Fibroblast of lung (primary cell): ENCODE results near the gene CALCB. TPM values are rescaled to one million over a fixed set of nuclear protein-coding genes. Genes with fewer than 3 reads are reported as not detected.

Source experiments
- DNase-seq, 2 donors: peaks; one replicate each; pipeline versions ENCODE4 v3.0.0 to v3.0.0-alpha.2; 2010; ENCODE audit warnings: low read depth in 2 of 2
- H2AFZ ChIP-seq: 2 replicates; pipeline ENCODE4 v1.5.1; 2012; ENCODE audit warnings: low read length, control low read depth, inconsistent platforms
- H3K27ac ChIP-seq: 2 replicates; pipeline ENCODE4 v1.5.1; 2011; ENCODE audit warnings: low read length, control low read depth; ENCODE audit not compliant: insufficient read depth
- H3K27me3 ChIP-seq: 2 replicates; pipeline ENCODE4 v1.5.1; 2011; ENCODE audit warnings: mild to moderate bottlenecking, low read length; ENCODE audit not compliant: control insufficient read depth, insufficient read depth
- H3K36me3 ChIP-seq: 2 replicates; pipeline ENCODE4 v1.5.1; 2011; ENCODE audit warnings: low read length; ENCODE audit not compliant: control insufficient read depth, insufficient read depth
- H3K4me1 ChIP-seq: 2 replicates; pipeline ENCODE4 v1.5.1; 2011; ENCODE audit warnings: low read length; ENCODE audit not compliant: control insufficient read depth, insufficient read depth; ENCODE audit errors: extremely low read depth
- H3K4me2 ChIP-seq: 2 replicates; pipeline ENCODE4 v1.5.1; 2011; ENCODE audit warnings: low read length, control low read depth; ENCODE audit not compliant: insufficient read depth; ENCODE audit errors: extremely low read depth
- H3K4me3 ChIP-seq, 4 experiments: fragments of 200-600 bp in 1 of 4; sonication (generic) in 1 of 4; replicated peaks in 1 of 4; 2 replicates each; pipeline ENCODE4 v1.5.1; 2011 to 2016; ENCODE audit warnings: low read length in 4 of 4, low read depth in 3 of 4, mild to moderate bottlenecking in 3 of 4, control low read depth in 2 of 4, inconsistent platforms in 1 of 4, mixed read lengths in 1 of 4; ENCODE audit not compliant: insufficient read depth in 1 of 4; ENCODE audit errors: control extremely low read depth in 1 of 4
- H3K79me2 ChIP-seq: 2 replicates; pipeline ENCODE4 v1.5.1; 2012; ENCODE audit warnings: mild to moderate bottlenecking, low read length, inconsistent platforms; ENCODE audit not compliant: control insufficient read depth, insufficient read depth
- H3K9ac ChIP-seq: 2 replicates; pipeline ENCODE4 v1.5.1; 2011; ENCODE audit warnings: mild to moderate bottlenecking, low read length, control low read depth; ENCODE audit not compliant: insufficient read depth
- H3K9me3 ChIP-seq: 2 replicates; pipeline ENCODE4 v1.5.1; 2012; ENCODE audit warnings: low read depth, low read length; ENCODE audit not compliant: control insufficient read depth, insufficient read depth
- H4K20me1 ChIP-seq: 2 replicates; pipeline ENCODE4 v1.5.1; 2011; ENCODE audit warnings: low read length; ENCODE audit not compliant: control insufficient read depth, insufficient read depth; ENCODE audit errors: extremely low read depth
- CTCF ChIP-seq, 2 donors: IDR thresholded peaks in 1 of 2; conservative IDR thresholded peaks in 1 of 2; 1 replicate in 1 of 2; 2 replicates in 1 of 2; pipeline ENCODE4 v1.5.1; 2011 to 2012; ENCODE audit warnings: low read length in 2 of 2, control low read depth in 1 of 2, inconsistent platforms in 1 of 2, low read depth in 1 of 2, mild to moderate bottlenecking in 1 of 2
- EZH2 ChIP-seq: IDR thresholded peaks from 2 replicates; pipeline ENCODE4 v1.5.1; 2012; ENCODE audit warnings: low read length, control low read depth, mild to moderate bottlenecking; ENCODE audit errors: missing control alignments
- polyA plus RNA-seq, 2 donors: library from polyadenylated mRNA; depleted of rRNA in 1 of 2; stranded (reverse) in 1 of 2; unstranded in 1 of 2; fragments of >200 nt; gene quantifications; 2 replicates each; pipeline ENCODE4 v1.2.1, GENCODE V29; 2011 to 2012; ENCODE audit warnings: missing spikeins in 1 of 2
- total RNA-seq: library from RNA; depleted of rRNA; stranded (reverse); fragments of >200 nt; gene quantifications from 2 replicates; pipeline ENCODE4 v1.2.1, GENCODE V29; 2014

The CALCB gene
- total and polyA plus RNA-seq, 2 donors (not counting 1 experiment from before 2014, with no cell fraction given) = 0.06 to 0.17 TPM

- no peak for DNase-seq
- H2AFZ ChIP-seq = no peak overlapping the region
- no peaks in the 10 kb centered on the region for H3K79me2 ChIP-seq
- TF ChIP-seq EZH2 (no peak), CTCF (conservative IDR thresholded peaks at IDR 0.05 in 1 of 2, IDR thresholded peaks at IDR 0.05 in 1 of 2; ENCODE audit: low read depth in 1 of 2, low read length in 2 of 2) (no peak)
- no peak overlapping the region for H3K9ac ChIP-seq
- no peaks in the 10 kb centered on the region for H3K9me3 ChIP-seq
- H3K36me3 ChIP-seq = no peaks in the 10 kb centered on the region
- H3K4me3 ChIP-seq = no peak overlapping the region
- no peaks in the 10 kb centered on the region for H4K20me1 ChIP-seq
- H3K27ac ChIP-seq = no peak overlapping the region
- no peaks in the 10 kb centered on the region for H3K4me1 ChIP-seq
- H3K27me3 ChIP-seq = no peaks in the 10 kb centered on the region
- no peak overlapping the region for H3K4me2 ChIP-seq
Measured at GRCh38 chr11:15117751-15118150, 44.4 kb downstream of the CALCB start.

GRCh38 chr11:15118431-15118830, 45.0 kb downstream of the CALCB start:
- H3K27me3 ChIP-seq = no peaks in the 10 kb centered on the region
- TF ChIP-seq CTCF (conservative IDR thresholded peaks at IDR 0.05 in 1 of 2, IDR thresholded peaks at IDR 0.05 in 1 of 2; ENCODE audit: low read depth in 1 of 2, low read length in 2 of 2) (no peak), EZH2 (no peak)
- no peaks in the 10 kb centered on the region for H3K79me2 ChIP-seq
- no peaks in the 10 kb centered on the region for H3K36me3 ChIP-seq
- no peak overlapping the region for H3K9ac ChIP-seq
- DNase-seq = no peak
- H3K4me2 ChIP-seq = no peak overlapping the region
- no peaks in the 10 kb centered on the region for H3K9me3 ChIP-seq
- no peaks in the 10 kb centered on the region for H4K20me1 ChIP-seq
- H3K27ac ChIP-seq = no peak overlapping the region
- no peaks in the 10 kb centered on the region for H3K4me1 ChIP-seq
- H3K4me3 ChIP-seq = no peak overlapping the region
- H2AFZ ChIP-seq = no peak overlapping the region

- Histone ChIP-seq H3K27ac (no peak overlapping the region), H3K9ac (no peak overlapping the region), H3K36me3 (no peaks in the 10 kb centered on the region), H3K9me3 (no peaks in the 10 kb centered on the region), H3K4me1 (no peaks in the 10 kb centered on the region), H3K4me3 (no peak overlapping the region), H3K79me2 (no peaks in the 10 kb centered on the region), H2AFZ (no peak overlapping the region), H3K4me2 (no peak overlapping the region), H4K20me1 (no peaks in the 10 kb centered on the region), H3K27me3 (no peaks in the 10 kb centered on the region)
- DNase-seq = no peak
- TF ChIP-seq EZH2 = no peak
- no peak for TF ChIP-seq CTCF (conservative IDR thresholded peaks at IDR 0.05 in 1 of 2, IDR thresholded peaks at IDR 0.05 in 1 of 2; ENCODE audit: low read depth in 1 of 2, low read length in 2 of 2)
Measured at GRCh38 chr11:15119352-15119751, 46.0 kb downstream of the CALCB start.
